NOMO-1 (cell line): ENCODE results near the gene PAK3.

Experiments used
- DNase-seq, 2 experiments: peaks; one replicate each; lab custom pipeline; 2025; ENCODE audit not compliant: unreplicated experiment in 2 of 2; lab: John Stamatoyannopoulos, UW

PAK3 gene

GRCh38 chrX:111257733-111258132, 161.7 kb downstream of the PAK3 start:
- no peak for DNase-seq

GRCh38 chrX:111259559-111259958, 163.6 kb downstream of the PAK3 start:
- no peak for DNase-seq

GRCh38 chrX:111260451-111260850, 164.5 kb downstream of the PAK3 start:
- DNase-seq, result no peak

- no peak for DNase-seq
These were observed 166.1 kb downstream of the PAK3 start for GRCh38 chrX:111262086-111262485.

- no peak for DNase-seq
These were observed 168.4 kb downstream of the PAK3 start for GRCh38 chrX:111264385-111264784.

GRCh38 chrX:111265486-111265885, 169.5 kb downstream of the PAK3 start:
- no peak for DNase-seq

GRCh38 chrX:111268506-111268905, 172.5 kb downstream of the PAK3 start:
- no peak for DNase-seq

- DNase-seq, result no peak
These were observed 174.3 kb downstream of the PAK3 start, which contains the start of gene CAPN6 for GRCh38 chrX:111270339-111270738. Gene CAPN6, minus strand, starts transcription at chrX:111270483. Its CDS starts 6,547 bp downstream, at chrX:111263936.
